WERI-Rb-1 (cell line): ENCODE measurements around the gene ZMYND8.

ENCODE experiments used
- DNase-seq: peaks from one replicate; pipeline ENCODE4 v3.0.0-alpha.2; 2020
- H3K27ac ChIP-seq: fragments of 250-450 bp; sonication (Bioruptor Pico); 2 replicates; pipeline ENCODE4 v1.5.1; 2020; ENCODE audit warnings: mild to moderate bottlenecking, moderate library complexity
- H3K27me3 ChIP-seq: fragments of 250-450 bp; sonication (Bioruptor Pico); 2 replicates; pipeline ENCODE4 v1.5.1; 2021; ENCODE audit warnings: mild to moderate bottlenecking, low read depth, moderate library complexity; ENCODE audit not compliant: insufficient read depth, severe bottlenecking
- H3K36me3 ChIP-seq: fragments of 250-450 bp; sonication (Bioruptor Pico); 2 replicates; pipeline ENCODE4 v1.5.1; 2020; ENCODE audit warnings: mild to moderate bottlenecking, moderate library complexity
- H3K4me3 ChIP-seq: 2 replicates; pipeline ENCODE4 v1.5.1; 2011; ENCODE audit warnings: low read depth, mild to moderate bottlenecking, control low read depth, low read length
- H3K9me3 ChIP-seq: fragments of 250-450 bp; sonication (Bioruptor Pico); 2 replicates; pipeline ENCODE4 v1.5.1; 2021; ENCODE audit warnings: mild to moderate bottlenecking, moderate library complexity; ENCODE audit not compliant: severe bottlenecking
- TF ChIP-seq, protein P1 (sequence below): IDR thresholded peaks from 2 replicates; pipeline ENCODE4 v1.5.1; 2011; ENCODE audit warnings: low read depth, mild to moderate bottlenecking, control low read depth, inconsistent platforms, low read length

Gene ZMYND8

DNA sequence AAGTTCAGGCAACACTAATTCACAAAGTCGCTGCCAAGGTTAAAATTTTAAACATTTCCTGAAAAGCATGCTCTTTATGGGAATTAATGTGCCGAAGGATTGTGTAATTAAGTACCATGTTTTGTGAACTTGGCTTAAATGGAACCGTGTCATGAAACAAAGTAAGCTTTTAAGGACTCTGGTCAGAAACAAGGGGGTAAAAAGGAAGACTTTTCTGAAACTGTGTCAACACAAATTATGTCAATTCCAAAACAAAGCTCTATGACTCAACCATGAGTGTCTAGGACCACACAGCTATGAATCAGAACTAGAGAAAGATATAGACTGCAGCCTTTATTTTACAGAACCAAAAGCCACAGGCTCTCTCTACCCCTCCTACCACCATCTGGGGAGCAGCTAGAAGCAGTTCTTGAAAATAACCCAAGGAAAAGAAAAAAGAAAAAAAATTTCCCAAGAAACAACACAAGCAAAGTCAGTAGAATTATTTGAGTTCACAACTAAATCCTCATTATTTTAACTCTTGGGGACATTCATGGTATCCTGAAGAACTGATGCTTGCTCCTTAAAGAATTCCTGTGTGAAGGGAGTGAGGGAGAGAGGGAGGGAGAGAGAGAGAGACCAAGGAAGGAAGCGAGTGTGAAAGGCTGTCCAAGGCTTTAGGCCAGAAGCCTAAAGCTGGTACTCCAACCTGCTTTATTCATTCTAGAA lies 81.9 kb downstream of the ZMYND8 start:
- Histone ChIP-seq H3K4me3 (no peak overlapping the region), H3K9me3 (no peaks in the 10 kb centered on the region), H3K27ac (no peak overlapping the region), H3K27me3 (no peaks in the 10 kb centered on the region), H3K36me3 (peaks cover 58% of the 10 kb centered on the region)
- TF ChIP-seq, protein P1, sequence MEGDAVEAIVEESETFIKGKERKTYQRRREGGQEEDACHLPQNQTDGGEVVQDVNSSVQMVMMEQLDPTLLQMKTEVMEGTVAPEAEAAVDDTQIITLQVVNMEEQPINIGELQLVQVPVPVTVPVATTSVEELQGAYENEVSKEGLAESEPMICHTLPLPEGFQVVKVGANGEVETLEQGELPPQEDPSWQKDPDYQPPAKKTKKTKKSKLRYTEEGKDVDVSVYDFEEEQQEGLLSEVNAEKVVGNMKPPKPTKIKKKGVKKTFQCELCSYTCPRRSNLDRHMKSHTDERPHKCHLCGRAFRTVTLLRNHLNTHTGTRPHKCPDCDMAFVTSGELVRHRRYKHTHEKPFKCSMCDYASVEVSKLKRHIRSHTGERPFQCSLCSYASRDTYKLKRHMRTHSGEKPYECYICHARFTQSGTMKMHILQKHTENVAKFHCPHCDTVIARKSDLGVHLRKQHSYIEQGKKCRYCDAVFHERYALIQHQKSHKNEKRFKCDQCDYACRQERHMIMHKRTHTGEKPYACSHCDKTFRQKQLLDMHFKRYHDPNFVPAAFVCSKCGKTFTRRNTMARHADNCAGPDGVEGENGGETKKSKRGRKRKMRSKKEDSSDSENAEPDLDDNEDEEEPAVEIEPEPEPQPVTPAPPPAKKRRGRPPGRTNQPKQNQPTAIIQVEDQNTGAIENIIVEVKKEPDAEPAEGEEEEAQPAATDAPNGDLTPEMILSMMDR = no peak
- no peak for DNase-seq

DNA sequence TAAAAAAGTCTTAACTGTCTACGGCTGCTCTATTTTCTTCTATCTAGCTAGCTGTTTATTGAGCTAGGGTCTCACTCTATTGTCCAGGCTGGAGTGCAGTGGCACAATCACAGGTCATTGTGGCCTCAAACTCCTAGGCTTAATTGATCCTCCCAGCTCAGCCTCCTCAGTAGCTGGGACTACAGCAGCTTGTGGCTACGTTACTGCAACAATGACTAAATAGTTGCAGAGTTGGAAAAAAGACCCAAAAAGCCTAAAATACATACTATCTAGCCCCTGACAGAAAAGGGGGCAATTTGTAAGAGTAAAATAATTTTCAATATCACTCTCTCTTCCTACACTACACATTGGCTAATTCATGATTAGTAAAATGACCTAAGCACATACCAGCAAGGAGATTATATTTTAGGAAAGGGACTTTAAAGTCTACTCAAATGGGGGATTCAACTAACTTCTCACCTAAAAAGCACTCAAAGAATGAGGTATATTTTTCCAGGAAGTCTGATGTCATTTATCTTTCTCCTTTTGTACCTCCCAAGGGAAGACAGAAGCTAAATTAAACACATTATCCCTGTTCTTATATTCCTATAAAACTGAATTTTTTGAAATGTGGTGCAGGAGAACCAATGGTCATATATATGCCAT lies 82.8 kb downstream of the ZMYND8 start:
- H3K36me3 ChIP-seq = peaks cover 62% of the 10 kb centered on the region

DNA sequence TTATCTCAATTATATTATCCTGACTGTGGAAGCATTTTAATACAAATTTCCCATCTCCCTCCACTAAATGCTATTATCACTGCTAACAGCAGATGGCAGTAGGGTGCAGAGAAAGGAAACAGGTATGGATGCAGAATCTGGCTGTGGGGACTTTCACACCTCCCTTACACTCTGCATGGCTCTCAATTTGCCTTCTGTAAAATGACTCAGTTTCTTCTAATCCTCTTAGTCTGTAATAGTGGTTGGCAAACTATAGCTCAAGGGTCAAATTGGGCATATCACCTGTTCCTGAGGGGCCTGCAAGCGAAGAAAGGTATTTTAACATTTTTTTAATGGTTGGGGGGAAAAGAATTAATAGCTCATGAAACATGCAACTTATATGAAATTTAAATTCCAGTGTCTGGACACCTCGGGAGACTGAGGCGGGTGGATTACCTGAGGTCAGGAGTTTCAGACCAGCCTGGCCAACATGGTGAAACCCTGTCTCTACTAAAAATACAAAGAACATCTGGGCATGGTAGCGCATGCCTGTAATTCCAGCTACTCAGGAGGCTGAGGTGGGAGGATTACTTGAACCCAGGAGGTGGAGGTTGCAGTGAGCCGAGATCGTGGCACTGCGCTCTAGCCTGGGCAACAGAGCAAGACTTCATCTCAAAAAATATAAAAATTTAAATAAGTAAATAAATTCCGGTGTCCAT lies 83.5 kb downstream of the ZMYND8 start:
- H3K27me3 ChIP-seq = no peaks in the 10 kb centered on the region
- no peak overlapping the region for H3K27ac ChIP-seq
- peaks cover 56% of the 10 kb centered on the region for H3K36me3 ChIP-seq
- peak; percentile 45 for DNase-seq
- no peaks in the 10 kb centered on the region for H3K9me3 ChIP-seq
- H3K4me3 ChIP-seq = no peak overlapping the region
- TF ChIP-seq, protein P1 = peak; percentile 66

More for the DNA sequence above, 82.8 kb downstream of the ZMYND8 start:
- H3K27ac ChIP-seq = no peak overlapping the region
- H3K4me3 ChIP-seq = no peak overlapping the region
- TF ChIP-seq, protein P1 = no peak
- no peaks in the 10 kb centered on the region for H3K27me3 ChIP-seq
- no peaks in the 10 kb centered on the region for H3K9me3 ChIP-seq
- DNase-seq = no peak

DNA sequence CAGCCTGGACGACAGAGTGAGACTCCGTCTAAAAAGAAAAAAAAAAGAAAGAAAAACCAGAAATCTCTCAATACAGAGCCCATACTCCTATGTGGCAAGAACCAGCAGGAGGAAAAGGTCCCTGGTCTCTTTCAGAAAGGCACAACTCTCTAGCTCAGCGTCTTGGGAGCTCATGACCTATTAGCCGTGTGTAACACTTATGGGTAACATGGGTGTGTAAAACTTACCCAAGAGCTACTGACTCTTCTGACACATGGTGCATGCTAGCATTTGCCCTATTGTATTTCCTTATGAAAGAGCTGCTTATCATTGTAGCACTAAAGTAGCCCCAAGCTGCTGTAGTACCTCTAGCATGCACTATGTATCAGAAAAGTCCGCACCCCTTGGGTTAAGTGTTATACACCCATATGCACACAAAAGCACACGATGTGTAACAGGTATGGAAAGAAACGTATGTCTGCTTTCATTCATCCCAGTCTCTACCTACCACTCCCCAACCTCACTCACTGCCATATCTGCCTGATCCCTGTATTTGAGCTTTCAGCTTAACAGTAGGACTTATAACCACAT lies 85.4 kb downstream of the ZMYND8 start:
- Histone ChIP-seq H3K4me3 (no peak overlapping the region), H3K27me3 (no peaks in the 10 kb centered on the region), H3K9me3 (no peaks in the 10 kb centered on the region), H3K27ac (no peak overlapping the region), H3K36me3 (peaks cover 65% of the 10 kb centered on the region)
- no peak for DNase-seq
- TF ChIP-seq, protein P1 = no peak

DNA sequence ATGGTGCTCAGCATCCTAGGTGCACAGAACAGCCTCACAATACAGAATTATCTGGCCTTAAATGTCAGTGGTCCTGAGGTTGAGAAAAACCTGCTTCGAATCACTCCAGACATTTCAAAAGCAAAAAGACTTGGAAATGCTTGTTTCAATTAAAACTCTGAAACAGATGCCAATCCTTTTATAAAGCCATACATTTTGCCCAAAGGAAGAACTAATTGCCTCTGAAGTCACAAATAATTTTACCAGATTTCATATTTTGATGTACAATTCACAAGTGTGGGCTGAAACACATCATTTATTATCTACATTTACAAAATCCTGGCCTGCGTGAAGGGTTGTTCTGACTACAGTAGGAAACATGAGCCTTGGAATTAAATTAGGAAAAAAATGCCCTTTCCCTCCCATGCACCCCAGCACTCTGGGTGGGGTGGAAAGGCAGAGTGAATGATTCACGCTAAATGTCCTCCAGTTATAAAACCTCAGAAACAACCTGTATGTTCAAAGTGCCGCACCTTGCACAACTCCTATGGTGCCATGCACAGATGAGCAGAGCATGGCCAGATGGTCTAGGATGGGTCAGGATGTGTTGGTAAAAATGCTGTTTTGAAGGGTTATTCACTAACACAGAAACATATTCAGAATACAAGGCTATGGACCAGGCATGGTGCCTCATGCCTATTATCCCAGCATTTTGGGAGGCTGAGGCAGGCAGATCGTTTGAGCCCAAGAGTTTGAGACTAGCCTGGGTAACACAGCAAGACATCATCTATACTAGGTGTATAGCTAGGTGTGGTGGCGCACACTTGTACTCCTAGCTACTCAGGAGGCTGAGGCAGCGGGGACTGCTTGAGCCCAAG lies 87.0 kb downstream of the ZMYND8 start:
- H3K4me3 ChIP-seq = no peak overlapping the region
- H3K27ac ChIP-seq = no peak overlapping the region
- TF ChIP-seq, protein P1 = no peak
- H3K36me3 ChIP-seq = peaks cover 58% of the 10 kb centered on the region
- H3K9me3 ChIP-seq = no peaks in the 10 kb centered on the region
- no peaks in the 10 kb centered on the region for H3K27me3 ChIP-seq
- no peak for DNase-seq
